Gastrocnemius medialis (tissue), 4 donors: ENCODE results near the gene NPTN. TPM values are rescaled to one million over a fixed set of nuclear protein-coding genes. Genes with fewer than 3 reads are reported as not detected.

Experiments
- ATAC-seq, 2 donors: fragments of 150-250 bp; one replicate each; pipeline ENCODE4 v1.9.1; 2016
- DNase-seq, 2 donors: peaks; one replicate each; pipeline ENCODE4 v3.0.0-alpha.2; 2019
- H3K27ac ChIP-seq, 4 donors: fragments of 200-600 bp; sonication (generic); 1 replicate in 1 of 4; 2 replicates in 3 of 4; pipeline ENCODE4 v1.5.1; 2016 to 2018; ENCODE audit warnings: mild to moderate bottlenecking in 2 of 4, moderate library complexity in 1 of 4
- H3K27me3 ChIP-seq, 3 donors: fragments of 200-600 bp; sonication (generic) in 2 of 3; 1 replicate in 1 of 3; 2 replicates in 2 of 3; pipeline versions ENCODE4 v1.5.1 to v1.6.0; 2016 to 2019; ENCODE audit warnings: mild to moderate bottlenecking in 1 of 3, moderate library complexity in 1 of 3
- H3K36me3 ChIP-seq, 2 donors: fragments of 200-600 bp; sonication (generic) in 1 of 2; one replicate each; pipeline ENCODE4 v1.5.1; 2017 to 2018
- H3K4me1 ChIP-seq, 2 donors: fragments of 200-600 bp; sonication (generic) in 1 of 2; one replicate each; pipeline ENCODE4 v1.5.1; 2016 to 2017; ENCODE audit warnings: mild to moderate bottlenecking in 2 of 2
- H3K4me3 ChIP-seq, 4 donors: fragments of 200-600 bp; sonication (generic) in 3 of 4; 1 replicate in 1 of 4; 2 replicates in 3 of 4; pipeline ENCODE4 v1.5.1; 2016 to 2019; ENCODE audit warnings: mild to moderate bottlenecking in 2 of 4
- H3K9me3 ChIP-seq, 3 donors: fragments of 200-600 bp; sonication (generic) in 2 of 3; 1 replicate in 1 of 3; 2 replicates in 2 of 3; pipeline ENCODE4 v1.5.1; 2016 to 2019
- POLR2A ChIP-seq, 2 donors: fragments of 450-650 bp; IDR thresholded peaks; one replicate each; pipeline ENCODE4 v1.6.1; 2017; ENCODE audit warnings: antibody characterized with exemption in 2 of 2, mild to moderate bottlenecking in 2 of 2, moderate library complexity in 2 of 2
- in situ Hi-C, 4 donors: fragments of 200-750 bp; cut with MboI; loops; one replicate each; pipeline versions ENCODE4 v1.15.0 to v1.8.0; 2017; ENCODE audit warnings: low sequenced_read_pairs in 4 of 4
- intact Hi-C: fragments of 100-400 bp; cut with DNase I; formaldehyde crosslinking; loops from one replicate; pipeline ENCODE4 v1.15.1; 2023; ENCODE audit warnings: low total_unique reads
- total RNA-seq, 4 donors: library from RNA; depleted of rRNA; stranded (reverse); fragments of >200 nt; gene quantifications; one replicate each; pipeline versions ENCODE4 v1.1.0 to v1.2.3, GENCODE V29; 2016
- TF ChIP-seq, protein P1 (sequence below), 5 experiments: fragments of 450-650 bp in 3 of 5; fragments of 200-600 bp in 2 of 5; sonication (generic) in 2 of 5; IDR thresholded peaks in 4 of 5; conservative IDR thresholded peaks in 1 of 5; 1 replicate in 4 of 5; 2 replicates in 1 of 5; pipeline ENCODE4 v1.5.1; 2016 to 2019; ENCODE audit warnings: antibody characterized with exemption in 5 of 5, mild to moderate bottlenecking in 3 of 5, moderate library complexity in 3 of 5

Gene NPTN
- total RNA-seq, 4 donors from 2014 or later: 26.5 to 32.9 (median 29.7) TPM

DNA sequence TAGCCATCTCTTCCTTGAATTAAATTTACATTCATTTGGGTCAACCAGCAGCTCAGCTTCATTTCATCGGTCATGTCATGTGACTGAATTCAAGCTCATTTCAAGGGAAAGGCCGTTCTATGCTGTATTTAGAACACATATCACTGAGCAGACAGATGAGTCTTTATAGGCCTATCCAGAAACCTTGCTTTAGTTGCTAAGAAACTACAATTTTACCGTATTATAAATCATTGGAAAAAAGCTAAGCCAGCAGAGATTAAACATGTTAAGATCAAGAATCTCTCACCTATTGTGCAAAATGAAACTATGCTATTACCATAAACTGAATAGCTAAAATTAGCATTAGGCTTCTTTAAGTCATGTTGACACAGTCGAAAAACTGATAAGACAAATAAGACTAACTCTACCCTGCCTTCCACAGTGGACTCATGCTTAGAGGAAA is 2.2 kb downstream of the NPTN start:
- in situ Hi-C loops: loop anchor here in 2 of 4 donors (10.0 kb wide), 1 partner anchor 64 kb away; no protein-coding TSS in a partner anchor
- Histone ChIP-seq H3K9me3 (no peaks in the 10 kb centered on the region), H3K36me3 (no peaks in the 10 kb centered on the region), H3K27ac (peak overlapping the region; percentile 89 to 96 (median 94)), H3K27me3 (no peaks in the 10 kb centered on the region), H3K4me3 (peak overlapping the region; percentile 83 to 97 (median 90)), H3K4me1 (peaks cover 64 to 66% of the 10 kb centered on the region in 2 donors)
- no peak for DNase-seq
- TF ChIP-seq, protein P1, sequence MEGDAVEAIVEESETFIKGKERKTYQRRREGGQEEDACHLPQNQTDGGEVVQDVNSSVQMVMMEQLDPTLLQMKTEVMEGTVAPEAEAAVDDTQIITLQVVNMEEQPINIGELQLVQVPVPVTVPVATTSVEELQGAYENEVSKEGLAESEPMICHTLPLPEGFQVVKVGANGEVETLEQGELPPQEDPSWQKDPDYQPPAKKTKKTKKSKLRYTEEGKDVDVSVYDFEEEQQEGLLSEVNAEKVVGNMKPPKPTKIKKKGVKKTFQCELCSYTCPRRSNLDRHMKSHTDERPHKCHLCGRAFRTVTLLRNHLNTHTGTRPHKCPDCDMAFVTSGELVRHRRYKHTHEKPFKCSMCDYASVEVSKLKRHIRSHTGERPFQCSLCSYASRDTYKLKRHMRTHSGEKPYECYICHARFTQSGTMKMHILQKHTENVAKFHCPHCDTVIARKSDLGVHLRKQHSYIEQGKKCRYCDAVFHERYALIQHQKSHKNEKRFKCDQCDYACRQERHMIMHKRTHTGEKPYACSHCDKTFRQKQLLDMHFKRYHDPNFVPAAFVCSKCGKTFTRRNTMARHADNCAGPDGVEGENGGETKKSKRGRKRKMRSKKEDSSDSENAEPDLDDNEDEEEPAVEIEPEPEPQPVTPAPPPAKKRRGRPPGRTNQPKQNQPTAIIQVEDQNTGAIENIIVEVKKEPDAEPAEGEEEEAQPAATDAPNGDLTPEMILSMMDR (IDR thresholded peaks at IDR 0.05 in 4 of 5, conservative IDR thresholded peaks at IDR 0.05 in 1 of 5): no peak
- TF ChIP-seq POLR2A (IDR thresholded peaks at IDR 0.05): no peak
- no peak for ATAC-seq
- intact Hi-C loops: loop anchor here (5.0 kb wide), 1 partner anchor 51 kb away; the partner anchor contains the start of gene CD276

DNA sequence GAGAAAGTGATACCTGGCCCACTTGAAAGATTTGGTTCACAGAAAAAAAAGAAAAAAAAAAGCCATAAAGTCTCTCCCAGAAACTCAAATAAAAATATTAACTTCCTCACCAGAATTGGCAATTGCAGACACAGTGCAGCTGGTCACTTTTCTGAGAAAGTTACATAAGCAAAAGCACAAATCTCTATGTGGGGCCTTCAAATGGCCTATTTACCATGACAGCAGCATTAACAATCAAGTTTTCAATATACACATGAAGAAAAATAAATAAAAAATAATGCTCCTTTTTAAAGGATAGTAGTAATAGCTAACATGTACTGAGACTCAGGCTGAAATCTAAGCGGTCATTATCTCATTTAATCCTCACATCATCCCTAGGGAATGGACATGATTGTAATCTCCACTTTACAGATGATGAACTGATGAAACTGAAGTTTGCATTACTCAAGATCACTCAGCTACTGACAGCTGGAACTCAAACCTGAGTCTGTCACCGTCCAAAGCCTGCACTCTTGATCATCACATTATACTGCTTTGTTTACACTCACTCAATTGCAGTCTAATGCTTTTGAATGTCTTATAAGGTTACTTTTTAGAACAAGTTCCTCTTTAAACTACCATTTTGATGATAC is 3.3 kb downstream of the NPTN start:
- H3K4me3 ChIP-seq: no peak overlapping the region
- no peaks in the 10 kb centered on the region for H3K36me3 ChIP-seq
- no peaks in the 10 kb centered on the region for H3K27me3 ChIP-seq
- peaks cover 73 to 76% of the 10 kb centered on the region in 2 donors for H3K4me1 ChIP-seq
- DNase-seq: no peak
- ATAC-seq: no peak
- H3K9me3 ChIP-seq: no peaks in the 10 kb centered on the region
- H3K27ac ChIP-seq: peak overlapping the region; percentile 89 to 96 (median 94)
- intact Hi-C loops (loop anchor here (5.0 kb wide), 1 partner anchor 52 kb away; the partner anchor contains the start of gene CD276), in situ Hi-C loops (loop anchor here in 2 of 4 donors (10.0 kb wide), 1 partner anchor 65 kb away; no protein-coding TSS in a partner anchor)
- TF ChIP-seq, protein P1 (IDR thresholded peaks at IDR 0.05 in 4 of 5, conservative IDR thresholded peaks at IDR 0.05 in 1 of 5): no peak
- TF ChIP-seq POLR2A (IDR thresholded peaks at IDR 0.05): no peak

DNA sequence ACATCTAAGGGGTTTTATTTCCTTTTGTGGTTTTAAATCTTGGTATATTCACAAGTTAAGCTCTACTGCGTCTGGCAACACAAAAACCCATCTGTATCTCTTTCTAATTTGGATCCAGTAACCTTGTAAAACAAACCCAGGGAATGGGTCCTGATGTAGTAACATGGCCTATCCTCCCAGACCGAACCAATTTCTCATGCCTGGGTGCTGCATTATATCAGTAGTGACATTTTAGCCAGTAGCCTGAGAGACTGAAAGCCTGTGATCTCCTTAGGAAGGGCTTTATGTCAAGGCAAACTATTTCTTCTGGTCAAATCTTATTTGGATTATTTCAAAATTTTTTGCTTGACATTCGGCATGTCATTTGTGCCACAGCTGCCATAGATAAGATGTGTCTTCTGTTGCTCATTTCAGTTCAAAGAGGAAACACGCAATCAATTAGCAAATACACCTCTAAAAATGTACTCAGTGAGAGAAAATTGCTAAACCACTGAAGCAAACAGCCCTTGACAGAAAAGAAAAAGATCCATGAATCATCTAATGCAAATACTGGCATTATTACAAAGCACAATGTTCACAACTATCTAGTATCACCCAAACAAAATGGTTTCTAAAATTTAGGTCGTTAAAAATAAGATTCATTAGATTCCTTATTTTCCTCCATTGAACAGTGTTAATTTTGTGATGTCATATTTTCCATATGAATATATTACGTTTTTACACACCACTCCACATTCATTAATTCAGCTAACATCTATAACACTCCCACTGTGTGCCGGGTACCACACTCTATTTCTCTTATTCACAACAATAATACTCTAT is 4.0 kb downstream of the NPTN start:
- no peaks in the 10 kb centered on the region for H3K27me3 ChIP-seq
- DNase-seq: no peak
- intact Hi-C loops: no loop called here
- no peak for TF ChIP-seq POLR2A (IDR thresholded peaks at IDR 0.05)
- TF ChIP-seq, protein P1 (IDR thresholded peaks at IDR 0.05 in 4 of 5, conservative IDR thresholded peaks at IDR 0.05 in 1 of 5): no peak
- no peak overlapping the region for H3K4me3 ChIP-seq
- peak overlapping the region in 3 of 4 donors; percentile 89 to 94 (median 94) for H3K27ac ChIP-seq
- in situ Hi-C loops: no loop called here
- no peaks in the 10 kb centered on the region for H3K36me3 ChIP-seq
- H3K9me3 ChIP-seq: no peaks in the 10 kb centered on the region
- H3K4me1 ChIP-seq: peaks cover 78 to 83% of the 10 kb centered on the region in 2 donors
- ATAC-seq: no peak

DNA sequence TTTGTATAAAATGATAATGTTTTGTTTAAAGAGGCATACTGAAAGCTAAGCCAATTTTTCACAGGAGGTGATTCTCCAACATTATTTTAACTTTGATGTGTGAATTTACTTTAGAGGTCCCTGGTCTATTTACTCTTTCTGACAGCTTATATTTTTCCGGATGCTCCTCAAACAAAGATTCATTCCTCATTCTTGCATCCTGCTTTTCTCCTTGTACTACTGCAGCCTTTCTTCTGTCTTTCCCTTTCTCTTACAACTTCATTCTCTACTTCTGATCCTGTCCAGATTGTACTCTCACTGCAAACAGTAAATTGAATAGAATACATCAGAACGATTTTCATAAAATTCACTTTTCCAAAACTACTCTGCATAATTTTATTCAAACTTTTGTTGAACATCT is 5.1 kb downstream of the NPTN start:
- Histone ChIP-seq H3K9me3 (no peaks in the 10 kb centered on the region), H3K4me3 (no peak overlapping the region), H3K27ac (no peak overlapping the region), H3K27me3 (no peaks in the 10 kb centered on the region), H3K4me1 (peaks cover 77 to 85% of the 10 kb centered on the region in 2 donors), H3K36me3 (no peaks in the 10 kb centered on the region)
- TF ChIP-seq POLR2A (IDR thresholded peaks at IDR 0.05): no peak
- TF ChIP-seq, protein P1 (IDR thresholded peaks at IDR 0.05 in 4 of 5, conservative IDR thresholded peaks at IDR 0.05 in 1 of 5): no peak
- intact Hi-C loops: no loop called here
- ATAC-seq: no peak
- no peak for DNase-seq
- in situ Hi-C loops: no loop called here
